ENCODE results near the gene BANK1.

The BANK1 gene

DNA sequence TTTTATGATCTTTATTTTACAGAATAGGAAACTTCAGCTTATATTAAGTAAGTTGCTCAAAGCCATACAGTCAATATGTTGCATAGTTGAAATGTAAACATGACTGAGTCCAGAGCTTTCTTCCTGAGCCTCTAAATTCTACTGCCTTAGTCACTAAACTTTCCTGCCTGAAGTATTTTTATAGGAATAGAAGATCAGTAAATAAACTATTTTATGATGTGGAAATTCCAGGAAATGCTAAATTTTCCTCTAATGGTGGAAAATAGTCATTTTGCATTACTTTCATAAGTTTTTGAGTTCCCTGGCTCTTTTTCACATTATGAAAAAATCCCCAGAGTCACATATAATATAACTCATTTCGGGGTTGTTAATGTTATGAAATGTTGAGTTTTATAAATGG is 182.8 kb downstream of the BANK1 start:
- DNase-seq (ENCODE audit: low read depth): no peak
- no peak overlapping the region for H3K4me3 ChIP-seq (ENCODE audit: low read depth, low read length)

DNA sequence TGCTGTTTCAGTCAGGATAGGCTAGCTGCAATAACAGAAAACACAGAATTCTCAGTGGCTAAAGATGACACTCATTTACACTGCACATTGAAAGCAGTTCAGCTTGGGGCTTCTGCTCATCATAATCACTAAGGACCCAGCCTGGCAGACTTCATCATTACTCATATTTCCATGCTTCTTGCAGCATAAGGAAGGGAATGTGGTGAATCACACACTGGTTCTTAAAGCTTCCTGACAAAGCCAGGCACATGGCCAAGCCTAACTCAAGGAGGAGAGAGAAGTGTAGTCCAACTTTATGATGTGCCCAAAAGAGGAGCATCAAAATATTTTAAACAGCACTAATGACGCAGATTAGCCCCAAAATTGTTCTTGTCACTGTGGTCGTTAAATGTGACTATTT is 186.5 kb downstream of the BANK1 start:
- no peak overlapping the region for H3K4me3 ChIP-seq (ENCODE audit: low read depth, low read length)
- TF ChIP-seq, protein P1, sequence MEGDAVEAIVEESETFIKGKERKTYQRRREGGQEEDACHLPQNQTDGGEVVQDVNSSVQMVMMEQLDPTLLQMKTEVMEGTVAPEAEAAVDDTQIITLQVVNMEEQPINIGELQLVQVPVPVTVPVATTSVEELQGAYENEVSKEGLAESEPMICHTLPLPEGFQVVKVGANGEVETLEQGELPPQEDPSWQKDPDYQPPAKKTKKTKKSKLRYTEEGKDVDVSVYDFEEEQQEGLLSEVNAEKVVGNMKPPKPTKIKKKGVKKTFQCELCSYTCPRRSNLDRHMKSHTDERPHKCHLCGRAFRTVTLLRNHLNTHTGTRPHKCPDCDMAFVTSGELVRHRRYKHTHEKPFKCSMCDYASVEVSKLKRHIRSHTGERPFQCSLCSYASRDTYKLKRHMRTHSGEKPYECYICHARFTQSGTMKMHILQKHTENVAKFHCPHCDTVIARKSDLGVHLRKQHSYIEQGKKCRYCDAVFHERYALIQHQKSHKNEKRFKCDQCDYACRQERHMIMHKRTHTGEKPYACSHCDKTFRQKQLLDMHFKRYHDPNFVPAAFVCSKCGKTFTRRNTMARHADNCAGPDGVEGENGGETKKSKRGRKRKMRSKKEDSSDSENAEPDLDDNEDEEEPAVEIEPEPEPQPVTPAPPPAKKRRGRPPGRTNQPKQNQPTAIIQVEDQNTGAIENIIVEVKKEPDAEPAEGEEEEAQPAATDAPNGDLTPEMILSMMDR (IDR thresholded peaks at IDR 0.05; ENCODE audit: control insufficient read depth, extremely low read depth, insufficient read depth): no peak
- DNase-seq (ENCODE audit: low read depth): peak; percentile 39

More for the DNA sequence above, 182.8 kb downstream of the BANK1 start:
- TF ChIP-seq, protein P1 (IDR thresholded peaks at IDR 0.05; ENCODE audit: control insufficient read depth, extremely low read depth, insufficient read depth): no peak

DNA sequence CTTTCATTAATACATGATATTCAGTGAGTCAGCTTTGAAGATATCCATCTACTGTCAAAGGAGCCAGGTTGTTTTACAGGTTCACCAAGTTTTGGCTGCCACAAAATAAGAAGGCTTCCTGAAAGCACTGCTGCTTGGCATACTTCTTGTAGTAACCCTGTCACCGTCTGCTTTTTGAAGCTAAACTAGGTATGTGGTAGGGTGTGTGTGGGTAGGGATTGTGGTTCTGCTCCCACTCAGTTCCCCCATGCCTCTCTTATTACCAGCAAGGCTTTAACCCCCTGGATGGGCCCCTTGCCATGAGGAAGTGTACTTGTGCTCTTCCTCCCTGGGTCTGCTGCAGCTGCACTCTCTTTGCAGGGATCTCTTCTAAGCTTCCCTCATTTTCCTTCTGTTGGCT is 191.2 kb downstream of the BANK1 start:
- peak; percentile 93 for DNase-seq (ENCODE audit: low read depth)

DNA sequence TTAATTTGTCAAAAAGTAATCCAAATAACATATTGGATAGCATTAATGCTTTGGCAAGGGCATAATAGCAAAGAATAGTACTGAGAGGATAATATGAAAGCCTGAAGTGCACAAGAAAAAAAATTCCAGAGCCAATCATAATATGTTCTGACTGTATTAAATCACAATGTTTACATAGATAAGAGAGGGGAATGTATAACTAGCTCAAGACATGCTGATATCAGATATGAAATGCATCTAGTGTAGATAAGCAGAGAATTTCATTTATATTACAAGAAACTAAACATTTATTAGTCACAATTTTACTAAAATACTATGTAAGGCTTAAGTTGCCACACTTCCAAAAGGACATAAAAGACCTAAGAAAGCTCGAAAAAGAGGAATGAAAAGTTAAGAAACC is 193.3 kb downstream of the BANK1 start:
- TF ChIP-seq, protein P1 (IDR thresholded peaks at IDR 0.05; ENCODE audit: control insufficient read depth, extremely low read depth, insufficient read depth): no peak
- no peak for DNase-seq (ENCODE audit: low read depth)
- H3K4me3 ChIP-seq (ENCODE audit: low read depth, low read length): no peak overlapping the region

More for the DNA sequence above, 191.2 kb downstream of the BANK1 start:
- TF ChIP-seq, protein P1 (IDR thresholded peaks at IDR 0.05; ENCODE audit: control insufficient read depth, extremely low read depth, insufficient read depth): no peak
- peak overlapping the region; percentile 34 for H3K4me3 ChIP-seq (ENCODE audit: low read depth, low read length)

DNA sequence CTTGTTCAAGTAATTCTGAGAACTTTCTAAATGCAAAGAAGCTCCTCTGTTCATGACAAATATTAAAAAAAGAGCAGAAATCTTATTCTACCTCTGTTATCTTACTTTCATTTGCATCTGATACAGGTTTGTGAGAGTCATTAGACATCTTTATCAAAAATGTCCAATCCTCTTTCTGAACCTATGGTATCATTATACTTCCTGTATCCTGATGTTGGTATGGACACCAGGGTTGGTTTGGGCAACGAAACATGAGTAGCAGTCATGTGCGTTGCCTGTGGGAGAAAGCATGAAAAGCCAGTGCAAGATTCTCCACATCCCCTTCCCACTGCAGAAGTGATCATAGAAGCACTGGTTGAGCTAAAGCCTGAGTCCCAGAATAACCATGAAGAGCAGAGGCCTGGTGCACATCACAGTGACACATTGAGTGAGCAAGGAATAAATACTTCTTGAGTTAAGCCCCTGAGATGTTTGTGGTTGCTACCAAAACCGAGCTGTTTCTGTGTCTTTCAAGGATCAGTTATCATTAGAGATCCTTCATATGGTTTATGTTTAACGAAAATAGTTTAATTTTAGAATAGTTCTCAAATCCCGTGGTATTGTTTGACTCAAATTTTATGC is 197.2 kb downstream of the BANK1 start:
- no peak for DNase-seq (ENCODE audit: low read depth)
- TF ChIP-seq, protein P1 (IDR thresholded peaks at IDR 0.05; ENCODE audit: control insufficient read depth, extremely low read depth, insufficient read depth): no peak
- H3K4me3 ChIP-seq (ENCODE audit: low read depth, low read length): no peak overlapping the region

DNA sequence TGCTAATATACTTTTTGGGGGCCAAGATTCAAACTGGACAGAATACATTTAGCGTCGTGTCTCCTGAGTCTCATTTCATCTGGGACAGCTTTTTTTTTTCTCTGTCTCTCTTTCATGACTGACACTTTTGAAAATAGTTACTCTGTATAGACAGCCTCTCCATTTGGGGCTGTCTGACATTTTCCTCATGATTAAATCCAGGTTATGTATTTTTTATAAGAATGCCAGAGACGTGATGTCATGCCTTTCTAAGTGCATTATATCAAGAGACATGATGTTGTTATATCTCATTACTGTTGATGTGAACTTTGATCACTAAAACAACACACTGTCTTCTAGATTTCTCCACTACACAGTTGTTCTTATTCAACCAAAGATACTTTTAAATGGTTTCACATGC is 199.0 kb downstream of the BANK1 start:
- H3K4me3 ChIP-seq (ENCODE audit: low read depth, low read length): no peak overlapping the region
- TF ChIP-seq, protein P1 (IDR thresholded peaks at IDR 0.05; ENCODE audit: control insufficient read depth, extremely low read depth, insufficient read depth): no peak
- DNase-seq (ENCODE audit: low read depth): no peak

DNA sequence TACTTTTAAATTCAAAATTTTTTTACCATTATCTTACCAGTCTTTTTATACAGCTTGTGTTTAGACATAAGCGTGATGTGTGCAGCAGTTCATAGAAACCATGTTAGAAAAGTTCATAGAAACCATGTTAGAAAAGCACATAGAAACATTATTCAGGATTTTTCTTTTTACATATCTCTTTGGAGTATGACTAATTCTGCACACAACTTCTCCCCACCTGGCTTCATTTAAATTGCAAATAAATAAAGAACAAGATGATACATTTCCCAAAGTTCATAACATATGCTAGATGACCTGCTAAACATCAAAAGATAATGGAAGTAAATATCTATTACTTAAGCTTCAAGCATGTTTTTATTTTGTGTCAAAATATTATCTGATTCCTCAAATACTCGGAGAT is 201.9 kb downstream of the BANK1 start:
- TF ChIP-seq, protein P1 (IDR thresholded peaks at IDR 0.05; ENCODE audit: control insufficient read depth, extremely low read depth, insufficient read depth): no peak
- no peak overlapping the region for H3K4me3 ChIP-seq (ENCODE audit: low read depth, low read length)
- DNase-seq (ENCODE audit: low read depth): no peak
